Stimulated activated CD4-positive, alpha-beta T cell treated with anti-CD3 and anti-CD28 coated beads, Interleukin-4, amount 100 ng/mL, for 24 hours (primary cell): ENCODE results near the gene BMPER.

Experiments used
- DNase-seq: peaks from one replicate; pipeline ENCODE4 v3.0.0-alpha.2; 2020

The BMPER gene

GRCh38 chr7:34067005-34067778 lies 161.9 kb downstream of the BMPER start:
- no peak for DNase-seq

GRCh38 chr7:34069676-34070075 lies 164.3 kb downstream of the BMPER start:
- no peak for DNase-seq

GRCh38 chr7:34070511-34071323 lies 165.4 kb downstream of the BMPER start:
- DNase-seq = no peak

- DNase-seq = no peak
Measured at GRCh38 chr7:34073676-34074075, 168.3 kb downstream of the BMPER start.

GRCh38 chr7:34074421-34074820 lies 169.1 kb downstream of the BMPER start:
- DNase-seq = no peak

GRCh38 chr7:34075523-34076370 lies 170.4 kb downstream of the BMPER start:
- DNase-seq = no peak

- DNase-seq = no peak
Measured at GRCh38 chr7:34077168-34077567, 171.8 kb downstream of the BMPER start.

GRCh38 chr7:34078864-34079263 lies 173.5 kb downstream of the BMPER start:
- no peak for DNase-seq

GRCh38 chr7:34080513-34080912 lies 175.2 kb downstream of the BMPER start:
- DNase-seq = no peak

- no peak for DNase-seq
Measured at GRCh38 chr7:34081935-34082334, 176.6 kb downstream of the BMPER start.

GRCh38 chr7:34083440-34083839 lies 178.1 kb downstream of the BMPER start:
- no peak for DNase-seq

- no peak for DNase-seq
Measured at GRCh38 chr7:34084651-34085050, 179.3 kb downstream of the BMPER start.

- DNase-seq = no peak
Measured at GRCh38 chr7:34086064-34086463, 180.7 kb downstream of the BMPER start.

GRCh38 chr7:34086981-34087380 lies 181.6 kb downstream of the BMPER start:
- no peak for DNase-seq

GRCh38 chr7:34087892-34088891 lies 182.9 kb downstream of the BMPER start:
- DNase-seq = no peak

- no peak for DNase-seq
Measured at GRCh38 chr7:34090816-34091215, 185.5 kb downstream of the BMPER start.

- DNase-seq = no peak
Measured at GRCh38 chr7:34091321-34091917, 186.1 kb downstream of the BMPER start.

GRCh38 chr7:34093276-34093675 lies 187.9 kb downstream of the BMPER start:
- no peak for DNase-seq

GRCh38 chr7:34096198-34096651 lies 190.9 kb downstream of the BMPER start:
- no peak for DNase-seq

GRCh38 chr7:34096777-34097176 lies 191.4 kb downstream of the BMPER start:
- DNase-seq = no peak

- no peak for DNase-seq
Measured at GRCh38 chr7:34100661-34101060, 195.3 kb downstream of the BMPER start.
